ENCODE measurements around the gene RTCB. TPM values are rescaled to one million over a fixed set of nuclear protein-coding genes. Genes with fewer than 3 reads are reported as not detected.

RTCB gene
- total RNA-seq, 1 donor from 2014 or later = 106 TPM

- no peak for DNase-seq (ENCODE audit: low read depth)
- TF ChIP-seq, protein P1, sequence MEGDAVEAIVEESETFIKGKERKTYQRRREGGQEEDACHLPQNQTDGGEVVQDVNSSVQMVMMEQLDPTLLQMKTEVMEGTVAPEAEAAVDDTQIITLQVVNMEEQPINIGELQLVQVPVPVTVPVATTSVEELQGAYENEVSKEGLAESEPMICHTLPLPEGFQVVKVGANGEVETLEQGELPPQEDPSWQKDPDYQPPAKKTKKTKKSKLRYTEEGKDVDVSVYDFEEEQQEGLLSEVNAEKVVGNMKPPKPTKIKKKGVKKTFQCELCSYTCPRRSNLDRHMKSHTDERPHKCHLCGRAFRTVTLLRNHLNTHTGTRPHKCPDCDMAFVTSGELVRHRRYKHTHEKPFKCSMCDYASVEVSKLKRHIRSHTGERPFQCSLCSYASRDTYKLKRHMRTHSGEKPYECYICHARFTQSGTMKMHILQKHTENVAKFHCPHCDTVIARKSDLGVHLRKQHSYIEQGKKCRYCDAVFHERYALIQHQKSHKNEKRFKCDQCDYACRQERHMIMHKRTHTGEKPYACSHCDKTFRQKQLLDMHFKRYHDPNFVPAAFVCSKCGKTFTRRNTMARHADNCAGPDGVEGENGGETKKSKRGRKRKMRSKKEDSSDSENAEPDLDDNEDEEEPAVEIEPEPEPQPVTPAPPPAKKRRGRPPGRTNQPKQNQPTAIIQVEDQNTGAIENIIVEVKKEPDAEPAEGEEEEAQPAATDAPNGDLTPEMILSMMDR (conservative IDR thresholded peaks at IDR 0.05; ENCODE audit: low read depth, low read length) = no peak
- H3K4me3 ChIP-seq (ENCODE audit: low read depth, low read length) = no peak overlapping the region
These were observed 69.1 kb downstream of the RTCB start for GRCh38 chr22:32342977-32343376.

DNA sequence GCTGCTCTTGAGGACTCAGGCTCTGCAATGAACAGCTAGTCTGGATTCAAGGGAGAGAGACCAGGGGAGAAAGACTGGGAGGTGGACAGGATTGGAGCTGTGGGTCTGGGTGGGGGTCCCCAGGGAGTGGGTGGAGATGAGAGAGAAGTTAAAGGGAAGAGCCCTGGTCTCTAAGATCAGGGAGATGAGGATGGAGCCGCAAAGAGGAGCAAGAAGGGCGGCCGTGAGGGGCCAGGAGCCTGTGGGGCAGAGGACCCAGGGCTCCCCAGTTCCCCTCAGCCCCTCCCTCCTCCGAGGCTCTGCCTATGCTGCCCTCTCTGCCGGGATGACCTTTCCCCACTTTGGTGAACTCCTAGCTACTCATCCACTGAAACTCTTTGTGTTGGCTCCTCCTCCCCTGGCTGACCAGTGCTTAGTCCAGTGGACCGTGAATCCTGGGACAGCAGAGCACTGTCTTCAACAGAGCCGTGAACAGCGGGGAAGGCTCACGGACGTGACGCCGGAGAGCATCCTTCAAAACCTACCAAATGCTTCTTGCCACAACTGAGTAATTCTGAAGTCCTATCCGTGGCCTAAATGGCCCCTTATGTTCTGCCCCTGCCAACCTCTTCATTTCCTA lies 70.8 kb downstream of the RTCB start:
- H3K4me3 ChIP-seq (ENCODE audit: low read depth, low read length) = peak overlapping the region; percentile 23
- DNase-seq (ENCODE audit: low read depth) = peak; percentile 29

GRCh38 chr22:32340411-32340810 lies 71.6 kb downstream of the RTCB start:
- DNase-seq (ENCODE audit: low read depth) = no peak
- H3K4me3 ChIP-seq (ENCODE audit: low read depth, low read length) = no peak overlapping the region
- TF ChIP-seq, protein P1 (conservative IDR thresholded peaks at IDR 0.05; ENCODE audit: low read depth, low read length) = no peak

More for the DNA sequence above, 70.8 kb downstream of the RTCB start:
- TF ChIP-seq, protein P1 (conservative IDR thresholded peaks at IDR 0.05; ENCODE audit: low read depth, low read length) = no peak

DNA sequence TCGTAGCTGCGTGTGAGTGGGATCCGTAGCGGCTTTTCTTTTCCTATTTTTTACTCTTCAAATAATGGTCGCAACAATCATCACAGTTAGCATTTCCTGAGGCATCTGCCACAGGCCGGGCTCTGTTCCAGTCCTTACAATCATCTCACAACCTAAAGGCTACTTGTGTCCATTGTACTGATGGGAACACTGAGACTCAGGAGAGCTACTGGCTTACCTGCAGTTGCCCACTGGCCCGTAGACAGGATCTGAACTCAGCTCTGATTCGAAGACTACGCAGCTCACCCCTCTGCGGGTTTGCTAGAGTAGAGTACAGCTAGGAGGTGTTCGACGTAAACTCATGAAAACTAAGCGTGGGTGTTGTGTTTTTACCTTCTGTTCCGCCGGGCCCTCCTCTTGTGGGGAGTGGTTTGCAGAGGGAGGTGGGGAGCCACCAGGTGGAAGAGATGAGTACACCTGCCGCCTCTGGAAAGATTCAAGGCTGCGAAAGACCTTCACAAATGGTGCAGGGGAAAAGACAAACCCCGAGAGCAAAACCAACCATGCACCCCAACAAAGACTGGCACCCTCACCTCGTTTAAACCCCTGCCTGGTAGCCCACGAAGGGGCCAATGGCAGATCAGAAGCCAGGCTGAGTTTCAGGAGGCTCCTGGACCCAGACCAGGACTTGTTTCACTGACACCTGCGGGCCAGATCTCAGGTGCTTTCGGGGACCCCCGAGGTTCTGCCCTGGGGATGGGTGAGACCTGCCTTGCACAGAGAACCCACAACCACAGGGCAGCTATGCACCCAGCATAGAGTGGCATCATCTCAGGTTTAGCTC lies 72.6 kb downstream of the RTCB start:
- H3K4me3 ChIP-seq (ENCODE audit: low read depth, low read length) = no peak overlapping the region
- DNase-seq (ENCODE audit: low read depth) = no peak
- TF ChIP-seq, protein P1 (conservative IDR thresholded peaks at IDR 0.05; ENCODE audit: low read depth, low read length) = no peak

GRCh38 chr22:32338757-32339156 lies 73.3 kb downstream of the RTCB start:
- no peak overlapping the region for H3K4me3 ChIP-seq (ENCODE audit: low read depth, low read length)
- DNase-seq (ENCODE audit: low read depth) = no peak
- TF ChIP-seq, protein P1 (conservative IDR thresholded peaks at IDR 0.05; ENCODE audit: low read depth, low read length) = no peak

Other genes with a start within 250 kb of the RTCB start
- gene RFPL2, start 207.2 kb downstream of the RTCB start, total RNA-seq = not detected in 2 replicates
- not detected in 2 replicates for gene SLC5A4, start 156.9 kb downstream of the RTCB start, total RNA-seq
- gene RFPL3, start 54.4 kb downstream of the RTCB start, total RNA-seq = not detected in 2 replicates
- gene BPIFC, start 52.2 kb upstream of the RTCB start, total RNA-seq = not detected in 2 replicates
- gene FBXO7, start 62.6 kb upstream of the RTCB start, total RNA-seq = 89.7 and 91.0 TPM in 2 replicates